ENCODE measurements around the gene PARD3. TPM values are rescaled to one million over a fixed set of nuclear protein-coding genes. Genes with fewer than 3 reads are reported as not detected.

PARD3 gene
- total and polyA plus RNA-seq, 8 donors = 25.6 to 54.5 (median 47.8) TPM

DNA sequence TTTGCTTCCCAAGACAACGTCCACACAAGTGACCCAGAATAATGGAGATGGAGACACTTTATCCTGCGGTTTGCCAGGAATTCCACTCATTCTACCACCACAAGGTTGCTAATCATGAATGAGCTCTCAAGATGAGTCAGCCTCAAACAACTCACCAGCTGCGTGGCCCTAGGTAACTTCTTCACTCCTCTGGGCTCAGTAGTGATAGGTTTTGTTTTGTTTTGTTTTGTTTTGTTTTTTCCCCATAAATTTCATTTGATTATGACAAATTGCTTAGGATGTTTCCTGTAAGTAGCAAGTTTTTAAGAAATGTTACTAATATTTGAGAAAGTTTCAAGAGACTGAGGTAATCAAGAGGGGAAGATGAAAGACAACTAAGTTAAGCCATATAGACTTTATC is 286.8 kb downstream of the PARD3 start:
- peak in 1 of 4 donors; percentile 44 for DNase-seq
- intact Hi-C loops (cut with DNase I) = no loop called here
- peaks cover 0 to 7% of the 10 kb centered on the region in 2 donors for H3K9me3 ChIP-seq
- H3K36me3 ChIP-seq = no peaks in the 10 kb centered on the region
- no peak overlapping the region for H3K4me3 ChIP-seq
- no peaks in the 10 kb centered on the region for H3K27me3 ChIP-seq
- TF ChIP-seq, protein P1, sequence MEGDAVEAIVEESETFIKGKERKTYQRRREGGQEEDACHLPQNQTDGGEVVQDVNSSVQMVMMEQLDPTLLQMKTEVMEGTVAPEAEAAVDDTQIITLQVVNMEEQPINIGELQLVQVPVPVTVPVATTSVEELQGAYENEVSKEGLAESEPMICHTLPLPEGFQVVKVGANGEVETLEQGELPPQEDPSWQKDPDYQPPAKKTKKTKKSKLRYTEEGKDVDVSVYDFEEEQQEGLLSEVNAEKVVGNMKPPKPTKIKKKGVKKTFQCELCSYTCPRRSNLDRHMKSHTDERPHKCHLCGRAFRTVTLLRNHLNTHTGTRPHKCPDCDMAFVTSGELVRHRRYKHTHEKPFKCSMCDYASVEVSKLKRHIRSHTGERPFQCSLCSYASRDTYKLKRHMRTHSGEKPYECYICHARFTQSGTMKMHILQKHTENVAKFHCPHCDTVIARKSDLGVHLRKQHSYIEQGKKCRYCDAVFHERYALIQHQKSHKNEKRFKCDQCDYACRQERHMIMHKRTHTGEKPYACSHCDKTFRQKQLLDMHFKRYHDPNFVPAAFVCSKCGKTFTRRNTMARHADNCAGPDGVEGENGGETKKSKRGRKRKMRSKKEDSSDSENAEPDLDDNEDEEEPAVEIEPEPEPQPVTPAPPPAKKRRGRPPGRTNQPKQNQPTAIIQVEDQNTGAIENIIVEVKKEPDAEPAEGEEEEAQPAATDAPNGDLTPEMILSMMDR (IDR thresholded peaks at IDR 0.05) = no peak
- H3K4me1 ChIP-seq = peaks cover 5 to 9% of the 10 kb centered on the region in 2 donors
- no peak overlapping the region for H3K27ac ChIP-seq
- ATAC-seq = peak; percentile 93

DNA sequence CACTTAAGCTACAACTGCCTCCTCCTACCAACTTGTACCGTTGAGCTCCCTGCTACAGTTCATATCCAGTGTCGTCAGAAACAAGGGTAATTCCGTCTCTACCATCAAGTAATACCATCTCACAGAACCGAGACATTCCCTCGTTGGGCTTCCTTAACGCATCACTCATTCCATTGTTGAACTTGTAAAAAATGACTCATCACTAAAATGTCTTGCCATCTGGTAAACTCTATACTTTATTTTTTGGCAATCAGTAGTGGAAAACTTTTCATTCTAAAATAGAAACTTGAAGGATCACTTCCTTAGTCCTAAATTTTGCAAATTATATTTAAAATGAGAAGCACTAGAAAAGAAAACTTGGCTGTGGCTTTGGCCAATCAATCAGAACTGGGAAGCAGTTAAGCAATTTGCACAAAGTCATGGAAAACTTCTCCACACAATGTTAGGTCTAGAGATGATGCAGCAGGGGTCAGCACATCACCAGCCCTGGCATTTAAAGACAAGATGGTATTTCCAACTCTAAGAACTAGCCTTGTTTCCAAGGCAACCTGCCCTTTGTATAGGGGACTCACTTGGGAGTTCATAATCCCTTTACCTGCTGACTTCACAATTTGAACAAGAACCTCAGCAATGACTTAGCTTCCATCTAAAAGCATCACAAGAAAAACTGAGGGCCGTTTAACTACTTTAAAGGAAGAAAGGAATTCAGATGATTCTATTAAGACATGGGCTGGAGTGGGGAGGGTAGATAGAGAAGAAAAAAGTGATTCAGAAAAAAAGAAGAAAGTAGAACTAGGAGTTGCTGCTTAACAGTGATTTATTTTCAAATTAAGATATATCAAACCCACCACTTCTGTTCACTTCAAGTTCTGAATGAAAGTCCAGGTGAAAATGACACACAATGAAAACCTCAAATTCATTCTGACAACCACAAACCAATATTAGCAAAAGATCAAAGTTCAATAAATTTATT is 288.1 kb downstream of the PARD3 start:
- intact Hi-C loops (cut with DNase I) = no loop called here
- no peaks in the 10 kb centered on the region for H3K27me3 ChIP-seq
- H3K4me1 ChIP-seq = peaks cover 5 to 9% of the 10 kb centered on the region in 2 donors
- no peaks in the 10 kb centered on the region for H3K36me3 ChIP-seq
- peaks cover 0 to 7% of the 10 kb centered on the region in 2 donors for H3K9me3 ChIP-seq
- TF ChIP-seq, protein P1 (IDR thresholded peaks at IDR 0.05) = no peak
- no peak overlapping the region for H3K4me3 ChIP-seq
- ATAC-seq (peak; percentile 48), DNase-seq (peak in 2 of 4 donors; percentile 32 to 38)
- H3K27ac ChIP-seq = peak overlapping the region; percentile 23 to 58

DNA sequence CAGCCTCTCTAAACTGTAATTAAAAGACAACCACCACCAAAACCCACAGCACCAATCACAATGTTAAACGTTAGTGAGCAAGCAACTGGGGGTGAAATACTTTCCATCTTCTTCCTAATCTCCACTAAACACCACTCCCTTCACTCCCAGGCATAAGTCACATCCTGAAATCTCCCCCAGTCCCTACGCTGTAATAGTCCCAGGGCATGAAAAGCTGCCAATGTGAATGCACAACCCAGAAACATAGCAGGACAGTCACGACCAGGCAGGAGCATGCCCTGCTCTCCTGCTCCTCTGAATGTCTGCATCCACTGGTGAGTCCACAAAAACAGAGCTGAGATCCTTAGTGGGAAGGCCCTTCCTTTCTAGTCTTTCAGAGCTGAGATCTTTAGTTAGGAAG is 288.9 kb downstream of the PARD3 start:
- H3K36me3 ChIP-seq = no peaks in the 10 kb centered on the region
- no peak overlapping the region for H3K27ac ChIP-seq
- intact Hi-C loops (cut with DNase I) = no loop called here
- DNase-seq (no peak), ATAC-seq (peak; percentile 6)
- H3K27me3 ChIP-seq = no peaks in the 10 kb centered on the region
- TF ChIP-seq, protein P1 (IDR thresholded peaks at IDR 0.05) = no peak
- H3K4me1 ChIP-seq = peaks cover 5 to 9% of the 10 kb centered on the region in 2 donors
- no peak overlapping the region for H3K4me3 ChIP-seq
- peaks cover 0 to 3% of the 10 kb centered on the region in 2 donors for H3K9me3 ChIP-seq

DNA sequence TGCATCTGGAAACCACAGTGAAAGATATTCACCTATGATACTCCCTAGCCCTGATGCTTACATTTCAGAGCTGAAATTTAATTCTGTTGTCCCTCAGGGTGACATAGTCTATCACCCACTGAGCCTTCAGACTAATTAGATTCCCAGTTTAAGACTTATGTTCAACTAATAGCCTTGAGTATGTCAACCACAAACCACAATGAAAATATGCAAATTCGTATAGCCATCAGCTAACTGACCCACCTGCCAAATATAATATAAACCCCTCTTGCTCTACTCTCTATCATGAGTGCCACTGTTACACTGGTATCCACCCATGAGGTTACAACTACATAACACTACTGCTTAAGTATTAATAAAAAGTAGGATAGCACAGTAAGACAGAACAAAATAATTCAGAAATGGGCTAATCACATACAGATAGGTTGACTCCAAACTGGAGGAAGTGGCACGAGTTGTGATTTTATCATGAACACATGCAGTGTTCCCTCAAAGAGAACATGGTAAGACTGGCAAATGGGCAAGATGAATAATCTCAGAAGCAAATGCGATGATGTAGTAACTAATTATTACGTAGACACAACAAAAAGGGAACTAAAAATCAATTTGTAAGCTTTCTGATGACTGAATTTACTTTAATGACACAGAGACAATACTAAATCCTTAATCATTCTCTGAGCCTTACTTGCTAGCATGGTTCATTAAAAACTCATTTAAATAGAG is 290.6 kb downstream of the PARD3 start:
- no peaks in the 10 kb centered on the region for H3K9me3 ChIP-seq
- no peak overlapping the region for H3K4me3 ChIP-seq
- no peaks in the 10 kb centered on the region for H3K27me3 ChIP-seq
- intact Hi-C loops (cut with DNase I) = no loop called here
- H3K27ac ChIP-seq = no peak overlapping the region
- no peaks in the 10 kb centered on the region for H3K36me3 ChIP-seq
- no peak for DNase-seq
- TF ChIP-seq, protein P1 (IDR thresholded peaks at IDR 0.05) = no peak
- ATAC-seq = no peak
- peaks cover 5 to 9% of the 10 kb centered on the region in 2 donors for H3K4me1 ChIP-seq
